Psoas muscle (tissue), 8 donors: ENCODE measurements around the gene KLRC2. TPM values are rescaled to one million over a fixed set of nuclear protein-coding genes. Genes with fewer than 3 reads are reported as not detected.
"Not testable (repeated sequence)": the region's sequence is repeated elsewhere in the genome, so short reads cannot be mapped to it uniquely, and the experiment has no call there.

ENCODE experiments used
- ATAC-seq, 4 donors: fragments of 200-7000 bp; cut with Tn5 transposase; one replicate each; pipeline ENCODE4 v1.9.1; 2020; ENCODE audit warnings: moderate library complexity in 3 of 4, mild to moderate bottlenecking in 2 of 4
- DNase-seq, 2 donors: peaks; one replicate each; pipeline ENCODE4 v3.0.0-alpha.2; 2020
- H3K27ac ChIP-seq: fragments of 200-600 bp; one replicate; pipeline ENCODE4 v1.8.0; 2022
- H3K27me3 ChIP-seq, 3 donors: fragments of 200-600 bp in 1 of 3; one replicate each; pipeline versions ENCODE4 v1.6.1 to v1.8.0; 2013 to 2022; ENCODE audit warnings: low read length in 2 of 3, mild to moderate bottlenecking in 2 of 3, moderate library complexity in 1 of 3; ENCODE audit not compliant: insufficient read depth in 3 of 3
- H3K36me3 ChIP-seq, 2 donors: fragments of 200-600 bp in 1 of 2; one replicate each; pipeline versions ENCODE4 v1.6.1 to v1.8.0; 2013 to 2022; ENCODE audit warnings: low read depth in 1 of 2, mild to moderate bottlenecking in 1 of 2, moderate library complexity in 1 of 2; ENCODE audit not compliant: insufficient read depth in 1 of 2
- H3K4me1 ChIP-seq: fragments of 200-600 bp; one replicate; pipeline ENCODE4 v1.8.0; 2022
- H3K4me3 ChIP-seq: fragments of 200-600 bp; one replicate; pipeline ENCODE4 v1.8.0; 2022; ENCODE audit warnings: mild to moderate bottlenecking
- H3K9me3 ChIP-seq: fragments of 200-600 bp; one replicate; pipeline ENCODE4 v1.8.0; 2022
- CTCF ChIP-seq: fragments of 200-600 bp; IDR thresholded peaks from one replicate; pipeline ENCODE4 v1.8.0; 2022; ENCODE audit warnings: antibody characterized with exemption
- WGBS, 3 donors: extraction: QIAGEN DNeasy Blood & Tissue Kit; methylation state at CpG; one replicate each; pipeline versions ENCODE4 v1.1.6 to v1.1.7; 2013; 5-methylcytosine and 5-hydroxymethylcytosine counted together
- intact Hi-C, 2 donors: fragments of 100-400 bp; cut with DNase I; formaldehyde crosslinking; loops; one replicate each; pipeline versions ENCODE4 v1.11.0 to v1.14.2; 2022
- polyA plus RNA-seq, 3 donors: library from polyadenylated mRNA; stranded (reverse); fragments of 200-250 nt; gene quantifications; one replicate each; pipeline ENCODE4 v1.2.3, GENCODE V29; 2013
- total RNA-seq, 4 donors: library from RNA; stranded (reverse); fragmentation: NEBNext Ultra II Directional in 2 of 4; extraction: Animal tissue kit (Norgen Biotek cat#: 25700) in 2 of 4; gene quantifications; one replicate each; pipeline versions ENCODE4 v1.2.1 to v1.2.4, GENCODE V29; 2021 to 2023
- donor health status: healthy with polysubstance abuse.
- donor health status: DM: no; HTN: no; CAD: no; lungs with moderate emphysema.
- donor health status: Bipolar disorder and iron deficiency.
- donor health status: healthy.
- donor health status: DM: yes; HTN: yes; CAD: no.
- donor health status: DM: no; HTN: no; CAD: no.
- donor health status: DM: no; HTN: no; CAD: no.
- donor health status: DM: yes; HTN: yes; CAD: no.

The KLRC2 gene
- total and polyA plus RNA-seq, 7 donors = not detected

GRCh38 chr12:10456856-10457255 lies 21.0 kb upstream of the KLRC2 start:
- no peak overlapping the region for H3K4me3 ChIP-seq
- no peak overlapping the region for H3K27ac ChIP-seq
- H3K9me3 ChIP-seq = peaks cover 15% of the 10 kb centered on the region
- no peak for DNase-seq
- H3K36me3 ChIP-seq = no peaks in the 10 kb centered on the region
- no peak for TF ChIP-seq CTCF
- no peak for ATAC-seq
- 83 to 90% (median 88%) methylated on average over 2 of the region's 2 CpGs for WGBS, 3 donors
- no peaks in the 10 kb centered on the region for H3K4me1 ChIP-seq
- no peaks in the 10 kb centered on the region for H3K27me3 ChIP-seq
- intact Hi-C loops = no loop called here

GRCh38 chr12:10455766-10456165 lies 20.0 kb upstream of the KLRC2 start:
- no peaks in the 10 kb centered on the region for H3K27me3 ChIP-seq

DNA sequence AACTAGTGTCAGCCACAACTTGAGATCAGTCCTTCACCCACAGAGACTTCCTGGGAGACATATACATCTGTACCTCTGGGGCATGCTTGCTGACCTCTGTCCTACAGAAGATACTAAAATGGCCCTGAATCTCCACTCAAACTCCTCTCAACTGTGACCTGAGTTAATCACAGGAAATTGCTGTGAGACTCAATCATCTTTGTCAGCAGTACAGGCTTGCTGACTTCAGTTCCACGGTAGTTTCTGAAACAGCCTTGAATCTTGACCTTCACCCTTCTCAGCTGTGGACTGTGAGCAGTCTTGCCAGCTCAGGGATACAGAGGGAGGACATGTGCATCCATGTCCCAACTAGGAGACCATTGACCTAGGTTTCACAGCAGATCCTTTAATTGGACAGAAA lies 18.7 kb upstream of the KLRC2 start:
- DNase-seq = no peak
- ATAC-seq = no peak
- no peaks in the 10 kb centered on the region for H3K4me1 ChIP-seq
- TF ChIP-seq CTCF = no peak
- H3K36me3 ChIP-seq = no peaks in the 10 kb centered on the region
- 48 to 60% (median 59%) methylated on average over 1 of the region's 1 CpG for WGBS, 3 donors
- no peak overlapping the region for H3K27ac ChIP-seq
- no peaks in the 10 kb centered on the region for H3K27me3 ChIP-seq
- H3K4me3 ChIP-seq = no peak overlapping the region
- intact Hi-C loops = no loop called here
- peaks cover 15% of the 10 kb centered on the region for H3K9me3 ChIP-seq

More at GRCh38 chr12:10455766-10456165, 20.0 kb upstream of the KLRC2 start:
- Histone ChIP-seq H3K36me3 (no peaks in the 10 kb centered on the region), H3K27ac (no peak overlapping the region), H3K9me3 (peaks cover 15% of the 10 kb centered on the region), H3K4me1 (no peaks in the 10 kb centered on the region), H3K4me3 (no peak overlapping the region)
- ATAC-seq = no peak
- no peak for DNase-seq
- intact Hi-C loops = no loop called here
- no peak for TF ChIP-seq CTCF
- 80 to 92% (median 86%) methylated on average over 1 of the region's 1 CpG for WGBS, 3 donors

GRCh38 chr12:10453156-10453555 lies 17.3 kb upstream of the KLRC2 start, which contains the start of gene KLRC1:
TSS of gene KLRC1 (minus strand) at chr12:10453377. CDS start at chr12:10451156, 2,221 bp downstream.
- H3K27ac ChIP-seq = no peak within 1 kb of the TSS
- no peak for ATAC-seq
- DNase-seq = no peak
- no peaks in the 10 kb centered on the region for H3K36me3 ChIP-seq
- no peak within 1 kb of the TSS for H3K4me3 ChIP-seq
- intact Hi-C loops = no loop called here
- peaks cover 15% of the 10 kb centered on the region for H3K9me3 ChIP-seq
- 60 to 73% (median 61%) methylated on average over 2 of the region's 2 CpGs for WGBS, 3 donors
- no peak for TF ChIP-seq CTCF
- no peaks in the 10 kb centered on the region for H3K27me3 ChIP-seq
- H3K4me1 ChIP-seq = no peaks in the 10 kb centered on the region

GRCh38 chr12:10448236-10448635 lies 12.4 kb upstream of the KLRC2 start:
- 91 to 92% (median 91%) methylated on average over 4 of the region's 4 CpGs for WGBS, 3 donors

DNA sequence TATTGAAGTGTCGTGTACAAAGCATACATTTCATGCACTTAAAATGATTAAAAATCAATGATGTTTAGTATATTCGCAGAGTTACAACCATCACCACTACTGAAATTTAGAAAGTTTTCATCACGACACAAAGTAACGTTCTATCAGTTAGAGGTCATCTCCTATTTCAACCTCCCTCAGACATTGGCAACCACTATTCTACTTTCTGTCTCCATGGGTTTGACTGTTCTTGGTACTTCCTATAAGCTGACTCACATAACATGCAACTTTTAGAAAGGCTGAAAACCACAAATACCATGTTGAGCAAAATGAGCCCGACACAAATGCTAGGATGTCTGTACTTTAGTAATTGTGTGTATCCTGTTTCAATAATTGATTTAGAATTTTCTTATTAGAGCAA lies 10.2 kb upstream of the KLRC2 start:
- H3K4me1 ChIP-seq, H3K36me3 ChIP-seq, H3K9me3 ChIP-seq, H3K27me3 ChIP-seq, H3K27ac ChIP-seq, ATAC-seq, H3K4me3 ChIP-seq, intact Hi-C loops, DNase-seq: not testable (repeated sequence)
- 70 to 79% (median 78%) methylated on average over 5 of the region's 5 CpGs for WGBS, 3 donors

More at GRCh38 chr12:10448236-10448635, 12.4 kb upstream of the KLRC2 start:
- TF ChIP-seq CTCF = no peak
- DNase-seq (no peak), ATAC-seq (no peak)
- Histone ChIP-seq H3K4me3 (no peak overlapping the region), H3K27ac (no peak overlapping the region), H3K4me1 (no peaks in the 10 kb centered on the region), H3K36me3 (no peaks in the 10 kb centered on the region), H3K27me3 (no peaks in the 10 kb centered on the region), H3K9me3 (no peaks in the 10 kb centered on the region)
- intact Hi-C loops = no loop called here

DNA sequence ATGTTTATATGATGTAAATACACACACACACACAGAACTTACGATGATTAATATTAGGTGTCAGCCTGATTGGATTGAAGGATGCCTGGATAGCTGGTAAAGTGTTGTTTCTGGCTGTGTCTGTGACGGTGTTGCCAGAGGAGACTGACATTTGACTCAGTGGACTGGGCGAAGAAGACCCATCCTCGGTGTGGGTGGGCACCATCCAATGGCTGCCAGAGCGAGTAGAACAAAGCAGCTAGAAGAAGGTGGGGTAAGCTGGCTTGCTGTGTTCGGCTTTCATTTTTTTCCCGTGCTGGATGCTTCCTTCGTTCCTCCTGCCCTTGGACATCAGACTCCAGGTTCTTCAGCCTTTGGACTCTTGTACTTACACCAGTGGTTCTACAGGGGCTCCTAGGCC lies 5.3 kb upstream of the KLRC2 start:
- intact Hi-C loops, H3K9me3 ChIP-seq, H3K27me3 ChIP-seq, H3K36me3 ChIP-seq, H3K4me1 ChIP-seq, DNase-seq, H3K4me3 ChIP-seq, ATAC-seq, H3K27ac ChIP-seq: not testable (repeated sequence)
- 90 to 95% (median 92%) methylated on average over 5 to 8 of the region's 8 CpGs for WGBS, 3 donors
